ENCODE data around the gene GOLIM4.
A peak's percentile ranks its signal among the peaks of the same experiment; 100 is the strongest.
"Not testable (repeated sequence)": the region's sequence is repeated elsewhere in the genome, so short reads cannot be mapped to it uniquely, and the experiment has no call there.

The GOLIM4 gene

GRCh38 chr3:168071591-168072322 is 24.0 kb downstream of the GOLIM4 start:
- no peak for DNase-seq

- no peak for DNase-seq
These were observed 24.8 kb downstream of the GOLIM4 start for GRCh38 chr3:168070919-168071318.

- DNase-seq: no peak
These were observed 27.4 kb downstream of the GOLIM4 start for GRCh38 chr3:168068346-168068745.

GRCh38 chr3:168066882-168067281 is 28.8 kb downstream of the GOLIM4 start:
- no peak for DNase-seq

- no peak for DNase-seq
These were observed 30.2 kb downstream of the GOLIM4 start for GRCh38 chr3:168065569-168065968.

GRCh38 chr3:168063122-168063521 is 32.6 kb downstream of the GOLIM4 start:
- DNase-seq: no peak

GRCh38 chr3:168062679-168063078 is 33.0 kb downstream of the GOLIM4 start:
- no peak for DNase-seq

- no peak for DNase-seq
These were observed 34.3 kb downstream of the GOLIM4 start for GRCh38 chr3:168061332-168061996.

GRCh38 chr3:168060317-168060716 is 35.4 kb downstream of the GOLIM4 start:
- DNase-seq: no peak

- no peak for DNase-seq
These were observed 37.2 kb downstream of the GOLIM4 start for GRCh38 chr3:168058481-168058880.

GRCh38 chr3:168056398-168057230 is 39.1 kb downstream of the GOLIM4 start:
- DNase-seq: not testable (repeated sequence)

GRCh38 chr3:168054447-168054846 is 41.3 kb downstream of the GOLIM4 start:
- DNase-seq: no peak

- no peak for DNase-seq
These were observed 42.6 kb downstream of the GOLIM4 start for GRCh38 chr3:168053115-168053514.

GRCh38 chr3:168052515-168052914 is 43.2 kb downstream of the GOLIM4 start:
- no peak for DNase-seq

- no peak for DNase-seq
These were observed 43.9 kb downstream of the GOLIM4 start for GRCh38 chr3:168051531-168052471.

- DNase-seq: no peak
These were observed 44.7 kb downstream of the GOLIM4 start for GRCh38 chr3:168051070-168051469.

- DNase-seq: peak; percentile 53
These were observed 46.3 kb downstream of the GOLIM4 start for GRCh38 chr3:168049367-168049974.

- DNase-seq: no peak
These were observed 47.1 kb downstream of the GOLIM4 start for GRCh38 chr3:168048414-168049330.

GRCh38 chr3:168047936-168048335 is 47.8 kb downstream of the GOLIM4 start:
- DNase-seq: no peak

GRCh38 chr3:168047190-168047795 is 48.4 kb downstream of the GOLIM4 start:
- peak; percentile 75 for DNase-seq

Measured in NCI-H2029 treated with DMSO at 0.1 percent for 48 hours (cell line).